Trophoblast cell (in vitro differentiated cells and primary cell): ENCODE measurements around the gene KCTD12.

Experiments
- DNase-seq, 2 donors: peaks; one replicate each; pipeline ENCODE4 v3.0.0-alpha.2; 2016
- H2AFZ ChIP-seq: 2 replicates; pipeline ENCODE4 v1.6.1; 2013; ENCODE audit warnings: low read length, moderate library complexity, mild to moderate bottlenecking; ENCODE audit not compliant: insufficient read depth, poor library complexity
- H2AK5ac ChIP-seq: 2 replicates; pipeline ENCODE4 v1.6.1; 2013; ENCODE audit warnings: mild to moderate bottlenecking, low read length
- H2BK120ac ChIP-seq: 2 replicates; pipeline ENCODE4 v1.6.1; 2013; ENCODE audit warnings: low read length, mild to moderate bottlenecking, moderate library complexity; ENCODE audit not compliant: insufficient read depth, poor library complexity
- H2BK12ac ChIP-seq: 2 replicates; pipeline ENCODE4 v1.6.1; 2013; ENCODE audit warnings: mild to moderate bottlenecking, low read length, moderate library complexity
- H2BK5ac ChIP-seq: 2 replicates; pipeline ENCODE4 v1.6.1; 2013; ENCODE audit warnings: low read length, low read depth, moderate library complexity, mild to moderate bottlenecking; ENCODE audit not compliant: poor library complexity
- H3K14ac ChIP-seq: 2 replicates; pipeline ENCODE4 v1.6.1; 2013; ENCODE audit warnings: mild to moderate bottlenecking, low read length
- H3K18ac ChIP-seq: 2 replicates; pipeline ENCODE4 v1.6.1; 2013; ENCODE audit warnings: mild to moderate bottlenecking, low read length
- H3K23ac ChIP-seq: 2 replicates; pipeline ENCODE4 v1.6.1; 2013; ENCODE audit warnings: low read length
- H3K27ac ChIP-seq: 2 replicates; pipeline ENCODE4 v1.5.1; 2013; ENCODE audit warnings: low read depth, mild to moderate bottlenecking, inconsistent platforms, low read length, moderate library complexity
- H3K27me3 ChIP-seq: 2 replicates; pipeline ENCODE4 v1.6.1; 2013; ENCODE audit warnings: inconsistent platforms, mild to moderate bottlenecking, low read length, moderate library complexity; ENCODE audit not compliant: insufficient read depth
- H3K36me3 ChIP-seq, 2 experiments: 1 replicate in 1 of 2; 2 replicates in 1 of 2; pipeline ENCODE4 v1.6.1; 2013; ENCODE audit warnings: low read length in 2 of 2, mild to moderate bottlenecking in 2 of 2, moderate library complexity in 1 of 2; ENCODE audit not compliant: insufficient read depth in 2 of 2, control insufficient read depth in 1 of 2
- H3K4ac ChIP-seq: 2 replicates; pipeline ENCODE4 v1.6.1; 2013; ENCODE audit warnings: low read depth, mild to moderate bottlenecking, low read length, moderate library complexity
- H3K4me1 ChIP-seq, 2 experiments: 1 replicate in 1 of 2; 2 replicates in 1 of 2; pipeline ENCODE4 v1.6.1; 2013; ENCODE audit warnings: low read length in 2 of 2, mild to moderate bottlenecking in 2 of 2, moderate library complexity in 1 of 2; ENCODE audit not compliant: insufficient read depth in 2 of 2, control insufficient read depth in 1 of 2
- H3K4me2 ChIP-seq: 2 replicates; pipeline ENCODE4 v1.6.1; 2013; ENCODE audit warnings: inconsistent platforms, mild to moderate bottlenecking, low read length, moderate library complexity
- H3K4me3 ChIP-seq: 2 replicates; pipeline ENCODE4 v1.5.1; 2013; ENCODE audit warnings: mild to moderate bottlenecking, low read depth, low read length, inconsistent platforms
- H3K79me1 ChIP-seq: one replicate; pipeline ENCODE4 v1.6.1; 2013; ENCODE audit warnings: low read length
- H3K79me2 ChIP-seq: 2 replicates; pipeline ENCODE4 v1.6.1; 2013; ENCODE audit warnings: low read length, mild to moderate bottlenecking; ENCODE audit not compliant: control insufficient read depth, insufficient read depth, poor library complexity
- H3K9ac ChIP-seq: 2 replicates; pipeline ENCODE4 v1.6.1; 2013; ENCODE audit warnings: mild to moderate bottlenecking, low read length
- H3K9me3 ChIP-seq: 2 replicates; pipeline ENCODE4 v1.6.1; 2013; ENCODE audit warnings: low read depth, mild to moderate bottlenecking, control low read depth, inconsistent platforms, low read length; ENCODE audit not compliant: insufficient read depth
- H4K12ac ChIP-seq: 2 replicates; pipeline ENCODE4 v1.6.1; 2013; ENCODE audit warnings: low read depth, mild to moderate bottlenecking, low read length, moderate library complexity
- H4K8ac ChIP-seq: 2 replicates; pipeline ENCODE4 v1.6.1; 2013; ENCODE audit warnings: low read depth, mild to moderate bottlenecking, low read length, moderate library complexity
- H4K91ac ChIP-seq: one replicate; pipeline ENCODE4 v1.6.1; 2013; ENCODE audit warnings: low read depth, mild to moderate bottlenecking, low read length, moderate library complexity
- WGBS: extraction: QIAGEN DNeasy Blood & Tissue Kit; methylation state at CpG from one replicate; pipeline ENCODE4 v1.1.7; 2013; ENCODE audit warnings: missing lambda C conversion rate; ENCODE audit not compliant: insufficient read length, insufficient coverage; ENCODE audit errors: extremely low coverage; 5-methylcytosine and 5-hydroxymethylcytosine counted together

The KCTD12 gene

GRCh38 chr13:76871432-76871831 is 14.8 kb downstream of the KCTD12 start:
- Histone ChIP-seq H3K4ac (no peak overlapping the region), H2BK5ac (no peak overlapping the region), H3K79me2 (no peaks in the 10 kb centered on the region), H3K79me1 (no peaks in the 10 kb centered on the region), H3K36me3 (no peaks in the 10 kb centered on the region), H3K9ac (no peak overlapping the region), H3K18ac (no peak overlapping the region), H3K4me1 (no peaks in the 10 kb centered on the region), H3K4me2 (no peak overlapping the region), H3K27me3 (no peaks in the 10 kb centered on the region), H3K9me3 (no peaks in the 10 kb centered on the region), H2BK120ac (no peak overlapping the region), H2AFZ (no peak overlapping the region), H2AK5ac (no peak overlapping the region), H4K12ac (no peak overlapping the region), H3K27ac (no peak overlapping the region), H3K23ac (no peak overlapping the region), H4K91ac (no peak overlapping the region), H2BK12ac (no peak overlapping the region), H3K14ac (no peak overlapping the region), H4K8ac (no peak overlapping the region), H3K4me3 (no peak overlapping the region)
- no peak for DNase-seq
- no CpG with 5 or more reads among the region's 3 CpGs for WGBS

GRCh38 chr13:76868371-76868770 is 17.8 kb downstream of the KCTD12 start:
- Histone ChIP-seq H3K79me1 (peaks cover 2% of the 10 kb centered on the region), H3K9ac (no peak overlapping the region), H2AK5ac (no peak overlapping the region), H3K4me1 (no peaks in the 10 kb centered on the region), H3K4me2 (no peak overlapping the region), H4K12ac (no peak overlapping the region), H3K27ac (no peak overlapping the region), H3K23ac (no peak overlapping the region), H3K9me3 (no peaks in the 10 kb centered on the region), H4K8ac (no peak overlapping the region), H3K4me3 (no peak overlapping the region), H2BK120ac (no peak overlapping the region), H3K4ac (no peak overlapping the region), H3K79me2 (no peaks in the 10 kb centered on the region), H3K18ac (no peak overlapping the region), H2BK5ac (no peak overlapping the region), H3K14ac (no peak overlapping the region), H2BK12ac (no peak overlapping the region), H2AFZ (no peak overlapping the region), H4K91ac (no peak overlapping the region), H3K36me3 (no peaks in the 10 kb centered on the region), H3K27me3 (no peaks in the 10 kb centered on the region)
- no peak for DNase-seq

GRCh38 chr13:76865996-76866503 is 20.2 kb downstream of the KCTD12 start:
- no peak overlapping the region for H3K4ac ChIP-seq
- no CpG with 5 or more reads among the region's 1 CpG for WGBS
- no peak overlapping the region for H2BK5ac ChIP-seq
- no peak overlapping the region for H3K4me3 ChIP-seq
- H2AFZ ChIP-seq: no peak overlapping the region
- no peak overlapping the region for H2BK120ac ChIP-seq
- H3K27ac ChIP-seq: no peak overlapping the region
- H3K79me2 ChIP-seq: no peaks in the 10 kb centered on the region
- no peak overlapping the region for H4K12ac ChIP-seq
- H2BK12ac ChIP-seq: no peak overlapping the region
- no peak overlapping the region for H4K8ac ChIP-seq
- H3K36me3 ChIP-seq: no peaks in the 10 kb centered on the region
- H3K27me3 ChIP-seq: no peaks in the 10 kb centered on the region
- no peak overlapping the region for H3K9ac ChIP-seq
- DNase-seq: no peak
- peaks cover 0 to 3% of the 10 kb centered on the region in 2 experiments for H3K4me1 ChIP-seq
- H3K18ac ChIP-seq: no peak overlapping the region
- no peak overlapping the region for H3K4me2 ChIP-seq
- no peaks in the 10 kb centered on the region for H3K9me3 ChIP-seq
- H4K91ac ChIP-seq: no peak overlapping the region
- H3K79me1 ChIP-seq: peaks cover 2% of the 10 kb centered on the region
- no peak overlapping the region for H3K14ac ChIP-seq
- H2AK5ac ChIP-seq: no peak overlapping the region
- H3K23ac ChIP-seq: no peak overlapping the region

GRCh38 chr13:76865109-76865508 is 21.1 kb downstream of the KCTD12 start:
- no peak overlapping the region for H3K4me3 ChIP-seq
- no peak overlapping the region for H2AK5ac ChIP-seq
- H3K4me2 ChIP-seq: no peak overlapping the region
- WGBS: no CpG with 5 or more reads among the region's 4 CpGs
- H3K4me1 ChIP-seq: peaks cover 0 to 5% of the 10 kb centered on the region in 2 experiments
- no peak overlapping the region for H2BK12ac ChIP-seq
- H3K14ac ChIP-seq: no peak overlapping the region
- H3K36me3 ChIP-seq: no peaks in the 10 kb centered on the region
- no peak overlapping the region for H4K8ac ChIP-seq
- peak in 1 of 2 donors; percentile 26 for DNase-seq
- no peak overlapping the region for H4K12ac ChIP-seq
- no peak overlapping the region for H3K9ac ChIP-seq
- no peaks in the 10 kb centered on the region for H3K79me2 ChIP-seq
- no peaks in the 10 kb centered on the region for H3K27me3 ChIP-seq
- no peaks in the 10 kb centered on the region for H3K9me3 ChIP-seq
- H2BK5ac ChIP-seq: no peak overlapping the region
- H3K27ac ChIP-seq: no peak overlapping the region
- no peak overlapping the region for H3K23ac ChIP-seq
- no peak overlapping the region for H4K91ac ChIP-seq
- no peak overlapping the region for H3K18ac ChIP-seq
- H3K79me1 ChIP-seq: peaks cover 2% of the 10 kb centered on the region
- no peak overlapping the region for H2BK120ac ChIP-seq
- H3K4ac ChIP-seq: no peak overlapping the region
- no peak overlapping the region for H2AFZ ChIP-seq
